Measurements from ENCODE around the gene SCYGR1. TPM values are rescaled to one million over a fixed set of nuclear protein-coding genes. Genes with fewer than 3 reads are reported as not detected.

Gene SCYGR1
- total RNA-seq, 4 donors from 2014 or later: not detected

DNA sequence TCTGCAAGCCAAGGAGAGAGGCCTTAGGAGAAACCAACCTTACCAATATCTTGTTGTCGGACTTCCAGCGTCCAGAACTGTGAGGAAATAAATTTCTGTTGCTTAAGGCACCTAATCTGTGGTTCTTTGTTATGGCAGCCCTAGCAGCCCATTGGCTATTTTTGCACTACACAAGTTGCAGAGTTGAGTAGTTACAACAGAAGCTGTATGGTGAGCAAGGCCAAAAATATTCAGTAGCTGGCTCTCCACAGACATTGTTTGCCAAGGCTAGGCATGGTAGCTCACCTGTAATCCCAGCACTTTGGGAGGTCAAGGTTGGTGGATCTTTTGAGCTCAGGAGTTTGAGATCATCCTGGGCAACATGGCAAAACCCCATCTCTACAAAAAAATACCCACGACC lies 27.1 kb upstream of the SCYGR1 start:
- Histone ChIP-seq H3K27me3 (no peaks in the 10 kb centered on the region), H3K36me3 (no peaks in the 10 kb centered on the region), H3K4me1 (peaks cover 5 to 13% (median 7%) of the 10 kb centered on the region in 4 donors), H3K9me3 (no peaks in the 10 kb centered on the region), H3K27ac (replicated peaks in 1 of 4) (peak overlapping the region in 1 of 4 donors; percentile 6), H3K4me3 (no peak overlapping the region)
- 82% methylated on average over 3 of the region's 3 CpGs for WGBS
- TF ChIP-seq EP300 (IDR thresholded peaks at IDR 0.05) (no peak), POLR2A (IDR thresholded peaks at IDR 0.05; ENCODE audit: low read depth) (no peak), POLR2AphosphoS5 (IDR thresholded peaks at IDR 0.05) (no peak)
- TF ChIP-seq, protein P1, sequence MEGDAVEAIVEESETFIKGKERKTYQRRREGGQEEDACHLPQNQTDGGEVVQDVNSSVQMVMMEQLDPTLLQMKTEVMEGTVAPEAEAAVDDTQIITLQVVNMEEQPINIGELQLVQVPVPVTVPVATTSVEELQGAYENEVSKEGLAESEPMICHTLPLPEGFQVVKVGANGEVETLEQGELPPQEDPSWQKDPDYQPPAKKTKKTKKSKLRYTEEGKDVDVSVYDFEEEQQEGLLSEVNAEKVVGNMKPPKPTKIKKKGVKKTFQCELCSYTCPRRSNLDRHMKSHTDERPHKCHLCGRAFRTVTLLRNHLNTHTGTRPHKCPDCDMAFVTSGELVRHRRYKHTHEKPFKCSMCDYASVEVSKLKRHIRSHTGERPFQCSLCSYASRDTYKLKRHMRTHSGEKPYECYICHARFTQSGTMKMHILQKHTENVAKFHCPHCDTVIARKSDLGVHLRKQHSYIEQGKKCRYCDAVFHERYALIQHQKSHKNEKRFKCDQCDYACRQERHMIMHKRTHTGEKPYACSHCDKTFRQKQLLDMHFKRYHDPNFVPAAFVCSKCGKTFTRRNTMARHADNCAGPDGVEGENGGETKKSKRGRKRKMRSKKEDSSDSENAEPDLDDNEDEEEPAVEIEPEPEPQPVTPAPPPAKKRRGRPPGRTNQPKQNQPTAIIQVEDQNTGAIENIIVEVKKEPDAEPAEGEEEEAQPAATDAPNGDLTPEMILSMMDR (IDR thresholded peaks at IDR 0.05): no peak
- DNase-seq (ENCODE audit: extremely low spot score): no peak
- intact Hi-C loops (cut with DNase I): no loop called here

DNA sequence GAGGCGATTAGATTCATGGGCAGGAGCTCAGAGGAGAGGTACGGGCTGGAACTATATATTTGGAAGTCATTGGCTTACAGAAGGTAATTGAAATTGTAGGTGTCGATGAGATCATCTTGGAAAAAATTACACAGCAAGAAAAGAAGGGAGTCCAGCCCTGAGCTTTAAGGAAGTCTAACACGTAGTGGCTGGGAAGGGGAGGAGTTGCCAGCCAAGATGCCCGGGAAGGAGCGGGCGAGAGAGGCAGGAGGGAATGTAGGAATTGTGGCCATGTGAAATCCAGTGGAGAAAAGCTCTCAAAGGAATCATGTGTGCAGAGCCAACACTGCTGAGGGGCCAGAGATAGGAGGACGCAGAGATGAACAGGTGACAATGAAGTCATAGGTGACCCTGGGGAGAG lies 25.6 kb upstream of the SCYGR1 start:
- peaks cover 5 to 13% (median 7%) of the 10 kb centered on the region in 4 donors for H3K4me1 ChIP-seq
- H3K4me3 ChIP-seq: no peak overlapping the region
- no peaks in the 10 kb centered on the region for H3K36me3 ChIP-seq
- no peaks in the 10 kb centered on the region for H3K27me3 ChIP-seq
- 79% methylated on average over 8 of the region's 8 CpGs for WGBS
- DNase-seq (ENCODE audit: extremely low spot score): no peak
- intact Hi-C loops (cut with DNase I): no loop called here
- H3K9me3 ChIP-seq: no peaks in the 10 kb centered on the region
- TF ChIP-seq POLR2A (IDR thresholded peaks at IDR 0.05; ENCODE audit: low read depth) (no peak), POLR2AphosphoS5 (IDR thresholded peaks at IDR 0.05) (no peak), EP300 (IDR thresholded peaks at IDR 0.05) (no peak)
- TF ChIP-seq, protein P1 (IDR thresholded peaks at IDR 0.05): no peak
- no peak overlapping the region for H3K27ac ChIP-seq (replicated peaks in 1 of 4)

DNA sequence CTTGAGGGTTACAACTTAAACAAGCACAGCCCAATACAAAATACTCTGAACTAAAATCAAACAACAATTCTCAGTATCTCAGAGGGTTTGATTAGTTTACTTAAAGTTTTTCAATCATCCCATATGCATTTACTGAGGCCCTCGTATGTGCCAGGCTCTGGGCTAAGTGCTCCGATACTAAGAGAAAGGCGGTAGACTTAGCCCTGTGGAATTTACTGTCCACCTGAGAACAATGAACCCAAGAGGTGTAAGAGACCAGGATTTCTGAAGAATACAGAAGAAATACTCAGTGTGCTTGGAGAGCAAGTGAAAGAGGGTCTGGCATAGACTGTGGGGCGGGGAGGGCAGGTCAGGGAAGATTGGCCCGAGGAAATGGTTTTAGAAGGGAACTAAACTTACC lies 25.1 kb upstream of the SCYGR1 start:
- H3K27ac ChIP-seq (replicated peaks in 1 of 4): no peak overlapping the region
- peaks cover 5 to 13% (median 7%) of the 10 kb centered on the region in 4 donors for H3K4me1 ChIP-seq
- intact Hi-C loops (cut with DNase I): no loop called here
- 89% methylated on average over 5 of the region's 5 CpGs for WGBS
- H3K9me3 ChIP-seq: no peaks in the 10 kb centered on the region
- no peak for DNase-seq (ENCODE audit: extremely low spot score)
- TF ChIP-seq, protein P1 (IDR thresholded peaks at IDR 0.05): no peak
- TF ChIP-seq EP300 (IDR thresholded peaks at IDR 0.05): no peak
- no peak for TF ChIP-seq POLR2A (IDR thresholded peaks at IDR 0.05; ENCODE audit: low read depth)
- no peak for TF ChIP-seq POLR2AphosphoS5 (IDR thresholded peaks at IDR 0.05)
- H3K27me3 ChIP-seq: no peaks in the 10 kb centered on the region
- H3K36me3 ChIP-seq: no peaks in the 10 kb centered on the region
- no peak overlapping the region for H3K4me3 ChIP-seq

DNA sequence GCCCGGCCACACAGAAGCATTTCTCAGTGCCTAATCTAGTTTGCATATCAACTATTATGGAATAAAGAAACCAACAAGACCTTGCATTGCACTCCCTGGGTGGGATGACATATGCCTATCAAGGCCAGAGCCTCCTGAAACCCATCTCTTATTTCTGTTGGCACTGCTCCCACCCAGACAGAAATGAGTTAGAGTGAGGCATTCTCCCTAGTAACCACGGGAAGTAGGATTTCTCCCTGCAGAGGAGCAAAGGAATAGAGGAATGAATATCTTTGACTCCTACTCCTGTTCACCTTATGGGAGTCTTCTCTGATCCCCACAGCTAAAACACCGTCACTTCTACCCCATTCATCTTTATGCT lies 24.2 kb upstream of the SCYGR1 start:
- H3K27me3 ChIP-seq: no peaks in the 10 kb centered on the region
- DNase-seq (ENCODE audit: extremely low spot score): no peak
- H3K36me3 ChIP-seq: no peaks in the 10 kb centered on the region
- no peak overlapping the region for H3K27ac ChIP-seq (replicated peaks in 1 of 4)
- H3K4me3 ChIP-seq: no peak overlapping the region
- TF ChIP-seq, protein P1 (IDR thresholded peaks at IDR 0.05): no peak
- TF ChIP-seq POLR2AphosphoS5 (IDR thresholded peaks at IDR 0.05): no peak
- TF ChIP-seq POLR2A (IDR thresholded peaks at IDR 0.05; ENCODE audit: low read depth): no peak
- TF ChIP-seq EP300 (IDR thresholded peaks at IDR 0.05): no peak
- intact Hi-C loops (cut with DNase I): no loop called here
- no peaks in the 10 kb centered on the region for H3K9me3 ChIP-seq
- peaks cover 8 to 15% (median 9%) of the 10 kb centered on the region in 4 donors for H3K4me1 ChIP-seq
- WGBS: 76% methylated on average over 2 of the region's 3 CpGs

DNA sequence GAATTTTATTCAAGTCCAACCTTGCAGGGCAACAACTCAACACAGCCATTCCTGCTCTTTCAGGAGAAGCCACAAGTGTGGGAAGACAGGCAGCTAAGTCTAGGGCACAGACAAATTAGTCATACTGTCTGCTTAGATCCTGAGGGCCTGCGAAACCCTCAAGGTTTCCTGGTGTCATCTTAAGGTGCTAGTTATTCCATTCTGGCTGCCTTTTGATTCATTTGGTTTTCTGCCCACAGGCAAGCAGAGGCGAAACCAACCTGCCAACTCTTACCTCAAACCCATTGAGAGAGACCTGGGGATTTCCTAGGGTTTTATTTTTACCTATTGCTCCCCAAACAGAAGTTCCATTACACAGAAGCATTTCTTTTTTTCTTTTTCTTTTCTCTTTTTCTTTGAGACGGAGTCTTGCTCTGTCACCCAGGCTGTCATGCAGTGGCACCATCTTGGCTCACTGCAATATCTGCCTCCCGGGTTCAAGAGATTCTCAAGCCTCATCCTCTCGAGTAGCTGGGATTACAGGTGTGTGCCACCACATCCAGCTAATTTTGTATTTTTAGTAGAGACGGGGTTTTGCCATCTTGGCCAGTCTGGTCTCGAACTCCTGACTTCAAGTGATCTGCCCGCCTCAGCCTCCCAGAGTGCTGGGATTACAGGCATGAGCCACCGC lies 23.7 kb upstream of the SCYGR1 start:
- TF ChIP-seq POLR2A (IDR thresholded peaks at IDR 0.05; ENCODE audit: low read depth): no peak
- no peak for TF ChIP-seq EP300 (IDR thresholded peaks at IDR 0.05)
- TF ChIP-seq POLR2AphosphoS5 (IDR thresholded peaks at IDR 0.05): no peak
- TF ChIP-seq, protein P1 (IDR thresholded peaks at IDR 0.05): no peak
- WGBS: 94% methylated on average over 7 of the region's 9 CpGs
- intact Hi-C loops (cut with DNase I): no loop called here
- Histone ChIP-seq H3K27me3 (no peaks in the 10 kb centered on the region), H3K4me1 (peaks cover 13 to 20% (median 14%) of the 10 kb centered on the region in 4 donors), H3K4me3 (no peak overlapping the region), H3K36me3 (no peaks in the 10 kb centered on the region), H3K27ac (replicated peaks in 1 of 4) (no peak overlapping the region), H3K9me3 (no peaks in the 10 kb centered on the region)
- DNase-seq (ENCODE audit: extremely low spot score): no peak

Measured in esophagus muscularis mucosa (tissue), 4 donors.